H1 (cell line): ENCODE measurements around the gene RPS15. TPM values are rescaled to one million over a fixed set of nuclear protein-coding genes. Genes with fewer than 3 reads are reported as not detected.

Experiments used
- CTCF ChIA-PET: fragments of 300-600 bp; sonication (Branson Sonifier 250); formaldehyde crosslinking; loops from one replicate; lab custom pipeline; 2021; ENCODE audit not compliant: partially characterized antibody; lab: Charles Lee
- POLR2A ChIA-PET: fragments of 300-600 bp; sonication (Branson Sonifier 250); formaldehyde crosslinking; loops from one replicate; lab custom pipeline; 2021; ENCODE audit warnings: inconsistent platforms; ENCODE audit not compliant: partially characterized antibody; lab: Charles Lee
- DNase-seq, 2 experiments: peaks; one replicate each; pipeline versions ENCODE4 v3.0.0 to v3.0.0-alpha.2; 2010 to 2022; ENCODE audit warnings: low spot score in 2 of 2, low read depth in 1 of 2, mixed read lengths in 1 of 2
- FAIRE-seq: peaks from 2 replicates; lab custom pipeline; 2011; peaks lifted over from hg19 to GRCh38; lab: Jason Lieb, UNC
- H2AFZ ChIP-seq: 2 replicates; pipeline ENCODE4 v1.8.1; 2012; ENCODE audit warnings: low read length, inconsistent platforms
- H2AK5ac ChIP-seq: 2 replicates; pipeline ENCODE4 v1.6.1; 2013; ENCODE audit warnings: low read depth, low read length
- H2BK120ac ChIP-seq: replicated peaks from 2 replicates; pipeline ENCODE3; 2013; ENCODE audit warnings: low read depth, low read length, inconsistent platforms
- H2BK12ac ChIP-seq: 2 replicates; pipeline ENCODE4 v1.6.1; 2013; ENCODE audit warnings: low read depth, low read length
- H2BK15ac ChIP-seq: 2 replicates; pipeline ENCODE4 v1.6.1; 2013; ENCODE audit warnings: low read length
- H2BK20ac ChIP-seq: 2 replicates; pipeline ENCODE4 v1.6.1; 2013; ENCODE audit warnings: low read length
- H2BK5ac ChIP-seq: 2 replicates; pipeline ENCODE4 v1.6.1; 2013; ENCODE audit warnings: low read depth, low read length
- H3K14ac ChIP-seq: 2 replicates; pipeline ENCODE4 v1.6.1; 2013; ENCODE audit warnings: inconsistent platforms; ENCODE audit not compliant: insufficient read length
- H3K18ac ChIP-seq: 2 replicates; pipeline ENCODE4 v1.6.1; 2013; ENCODE audit warnings: low read length; ENCODE audit errors: extremely low read depth
- H3K23ac ChIP-seq: 2 replicates; pipeline ENCODE4 v1.6.1; 2013; ENCODE audit warnings: inconsistent platforms; ENCODE audit not compliant: insufficient read length
- H3K23me2 ChIP-seq: 2 replicates; pipeline ENCODE4 v1.6.1; 2013; ENCODE audit warnings: low read depth, low read length
- H3K27ac ChIP-seq: 2 replicates; pipeline ENCODE4 v1.6.1; 2011; ENCODE audit warnings: low read depth, low read length, inconsistent platforms
- H3K27me3 ChIP-seq, 4 experiments: replicated peaks in 1 of 4; 1 replicate in 1 of 4; 2 replicates in 3 of 4; pipeline versions ENCODE4 v1.6.1 to v1.8.1; 2011 to 2013; ENCODE audit warnings: low read length in 3 of 4, mild to moderate bottlenecking in 3 of 4, inconsistent platforms in 2 of 4, mixed read lengths in 2 of 4, moderate library complexity in 1 of 4; ENCODE audit not compliant: control insufficient read depth in 3 of 4, insufficient read depth in 3 of 4; ENCODE audit errors: extremely low read depth in 1 of 4
- H3K36me3 ChIP-seq, 4 experiments: 2 replicates each; pipeline versions ENCODE4 v1.6.1 to v1.8.1; 2011 to 2013; ENCODE audit warnings: mild to moderate bottlenecking in 4 of 4, low read length in 3 of 4, moderate library complexity in 2 of 4, control low read depth in 1 of 4, inconsistent platforms in 1 of 4; ENCODE audit not compliant: insufficient read depth in 4 of 4, control insufficient read depth in 2 of 4
- H3K4ac ChIP-seq: replicated peaks from 2 replicates; pipeline ENCODE3; 2013; ENCODE audit warnings: low read length, low read depth, mixed read lengths, inconsistent platforms; ENCODE audit not compliant: insufficient read length
- H3K4me1 ChIP-seq, 4 experiments: replicated peaks in 1 of 4; 1 replicate in 1 of 4; 2 replicates in 3 of 4; pipeline versions ENCODE4 v1.6.1 to v1.8.1; 2011 to 2013; ENCODE audit warnings: low read length in 3 of 4, inconsistent platforms in 2 of 4, mixed read lengths in 1 of 4; ENCODE audit not compliant: insufficient read depth in 4 of 4, control insufficient read depth in 3 of 4
- H3K4me2 ChIP-seq, 2 experiments: 2 replicates each; pipeline versions ENCODE4 v1.6.1 to v1.8.1; 2011 to 2013; ENCODE audit warnings: low read depth in 2 of 2, low read length in 2 of 2, control low read depth in 1 of 2, inconsistent platforms in 1 of 2, mild to moderate bottlenecking in 1 of 2; ENCODE audit not compliant: insufficient read depth in 1 of 2
- H3K4me3 ChIP-seq, 4 experiments: fragments of 200-600, 300-600 bp in 1 of 4; sonication (generic), shearing (Covaris generic), sonication (Bioruptor Twin) in 1 of 4; 2 replicates each; pipeline versions ENCODE4 v1.5.1 to v1.8.1; 2011 to 2016; ENCODE audit warnings: low read length in 4 of 4, low read depth in 3 of 4, control low read depth in 2 of 4, inconsistent platforms in 2 of 4, mild to moderate bottlenecking in 2 of 4, mixed read lengths in 1 of 4, moderate library complexity in 1 of 4; ENCODE audit not compliant: insufficient read depth in 2 of 4; ENCODE audit errors: extremely low read depth in 1 of 4
- H3K56ac ChIP-seq: replicated peaks from 2 replicates; pipeline ENCODE3; 2013; ENCODE audit warnings: low read depth, mild to moderate bottlenecking, mixed read lengths, low read length, inconsistent platforms; ENCODE audit not compliant: insufficient read length
- H3K79me1 ChIP-seq: 2 replicates; pipeline ENCODE4 v1.6.1; 2013; ENCODE audit warnings: low read depth, low read length, control low read depth
- H3K79me2 ChIP-seq, 2 experiments: 2 replicates each; pipeline versions ENCODE4 v1.6.1 to v1.8.1; 2012 to 2013; ENCODE audit warnings: low read length in 2 of 2, mild to moderate bottlenecking in 2 of 2, inconsistent platforms in 1 of 2; ENCODE audit not compliant: insufficient read depth in 2 of 2, control insufficient read depth in 1 of 2
- H3K9ac ChIP-seq, 4 experiments: replicated peaks in 1 of 4; 1 replicate in 1 of 4; 2 replicates in 3 of 4; pipeline versions ENCODE4 v1.6.1 to v1.8.1; 2011 to 2013; ENCODE audit warnings: low read depth in 3 of 4, low read length in 3 of 4, control low read depth in 2 of 4, mild to moderate bottlenecking in 2 of 4, moderate library complexity in 2 of 4, inconsistent platforms in 1 of 4; ENCODE audit errors: extremely low read depth in 1 of 4
- H3K9me3 ChIP-seq, 2 experiments: 2 replicates each; pipeline versions ENCODE4 v1.6.1 to v1.8.1; 2012 to 2013; ENCODE audit warnings: mild to moderate bottlenecking in 2 of 2, moderate library complexity in 2 of 2, control low read depth in 1 of 2, inconsistent platforms in 1 of 2, low read depth in 1 of 2, low read length in 1 of 2, mixed read lengths in 1 of 2; ENCODE audit not compliant: insufficient read depth in 2 of 2
- H4K20me1 ChIP-seq, 2 experiments: replicated peaks in 1 of 2; 2 replicates each; pipeline versions ENCODE3 to v1.8.1; 2011 to 2013; ENCODE audit warnings: inconsistent platforms in 2 of 2, low read length in 2 of 2, mild to moderate bottlenecking in 1 of 2; ENCODE audit not compliant: insufficient read depth in 2 of 2, control insufficient read depth in 1 of 2
- H4K5ac ChIP-seq: 2 replicates; pipeline ENCODE4 v1.6.1; 2013; ENCODE audit warnings: low read length, low read depth, mixed read lengths, inconsistent platforms; ENCODE audit not compliant: insufficient read length
- H4K8ac ChIP-seq: 2 replicates; pipeline ENCODE4 v1.8.0; 2013; ENCODE audit warnings: mild to moderate bottlenecking, moderate library complexity, low read length, inconsistent platforms; ENCODE audit not compliant: insufficient read depth; ENCODE audit errors: extremely low read depth
- H4K91ac ChIP-seq: replicated peaks from 2 replicates; pipeline ENCODE3; 2013; ENCODE audit warnings: low read length, mixed read lengths, inconsistent platforms; ENCODE audit not compliant: insufficient read length
- CTBP2 ChIP-seq: IDR thresholded peaks from 2 replicates; pipeline ENCODE4 v1.7.0; 2011; ENCODE audit warnings: borderline replicate concordance, mild to moderate bottlenecking, moderate library complexity, mixed read lengths, low read length; ENCODE audit not compliant: insufficient read depth, insufficient read length
- GTF2F1 ChIP-seq: IDR thresholded peaks from 2 replicates; pipeline ENCODE4 v1.6.1; 2012; ENCODE audit warnings: low read depth, low read length, improper control_type of control experiment, borderline replicate concordance
- HDAC6 ChIP-seq: IDR thresholded peaks from one replicate; pipeline ENCODE4 v1.7.1; 2012; ENCODE audit warnings: low read depth, mild to moderate bottlenecking, inconsistent platforms, low read length, moderate library complexity
- PHF8 ChIP-seq: fragments of 200-600 bp; sonication (generic); conservative IDR thresholded peaks from 2 replicates; pipeline ENCODE4 v1.7.1; 2012; ENCODE audit warnings: low read depth, mild to moderate bottlenecking, inconsistent platforms, low read length, moderate library complexity
- RFX5 ChIP-seq: IDR thresholded peaks from 2 replicates; pipeline ENCODE4 v1.6.1; 2011; ENCODE audit warnings: low read depth, low read length, improper control_type of control experiment, borderline replicate concordance
- SAP30 ChIP-seq: fragments of 300-600 bp; sonication (generic); IDR thresholded peaks from 2 replicates; pipeline ENCODE4 v1.7.1; 2012; ENCODE audit warnings: low read length, moderate library complexity, mild to moderate bottlenecking, inconsistent platforms; ENCODE audit not compliant: insufficient read depth, insufficient replicate concordance
- TBP ChIP-seq: IDR thresholded peaks from 2 replicates; pipeline ENCODE4 v1.6.1; 2011; ENCODE audit warnings: low read depth, low read length, improper control_type of control experiment
- WGBS, 2 experiments: shearing (Covaris generic) in 1 of 2; methylation state at CpG; one replicate each; pipeline versions ENCODE4 v1.1.6 to v1.1.7; 2013 to 2015; ENCODE audit warnings: low lambda C conversion rate in 2 of 2, mixed read lengths in 2 of 2, inconsistent platforms in 1 of 2, low coverage in 1 of 2, missing lambda C conversion rate in 1 of 2; ENCODE audit not compliant: insufficient replicate concordance in 2 of 2, insufficient coverage in 1 of 2, insufficient read length in 1 of 2; ENCODE audit errors: extremely low coverage in 1 of 2, missing lambda C conversion rate in 1 of 2; 5-methylcytosine and 5-hydroxymethylcytosine counted together
- polyA plus RNA-seq, 7 experiments: library from polyadenylated mRNA; depleted of rRNA in 3 of 7; stranded (reverse) in 5 of 7; unstranded in 2 of 7; fragments of >200 nt in 5 of 7; fragments of 200-250 nt in 2 of 7; gene quantifications; 1 replicate in 5 of 7; 2 replicates in 1 of 7; 4 replicates in 1 of 7; pipeline versions ENCODE4 v1.2.1 to v1.2.3, GENCODE V29; 2011 to 2013; ENCODE audit warnings: missing spikeins in 2 of 7, mixed read lengths in 2 of 7
- total RNA-seq: library from RNA; stranded (reverse); fragmentation: NEBNext Ultra II Directional; extraction: Animal tissue kit (Norgen Biotek cat#: 25700); gene quantifications from 2 replicates; pipeline ENCODE4 v1.2.1, GENCODE V29; 2021

Gene RPS15
- total and polyA plus RNA-seq, 2 of the 8 experiments (the other 6 are each of a cell fraction or from before 2014, with no cell fraction given) = 1,562 to 3,890 TPM

DNA sequence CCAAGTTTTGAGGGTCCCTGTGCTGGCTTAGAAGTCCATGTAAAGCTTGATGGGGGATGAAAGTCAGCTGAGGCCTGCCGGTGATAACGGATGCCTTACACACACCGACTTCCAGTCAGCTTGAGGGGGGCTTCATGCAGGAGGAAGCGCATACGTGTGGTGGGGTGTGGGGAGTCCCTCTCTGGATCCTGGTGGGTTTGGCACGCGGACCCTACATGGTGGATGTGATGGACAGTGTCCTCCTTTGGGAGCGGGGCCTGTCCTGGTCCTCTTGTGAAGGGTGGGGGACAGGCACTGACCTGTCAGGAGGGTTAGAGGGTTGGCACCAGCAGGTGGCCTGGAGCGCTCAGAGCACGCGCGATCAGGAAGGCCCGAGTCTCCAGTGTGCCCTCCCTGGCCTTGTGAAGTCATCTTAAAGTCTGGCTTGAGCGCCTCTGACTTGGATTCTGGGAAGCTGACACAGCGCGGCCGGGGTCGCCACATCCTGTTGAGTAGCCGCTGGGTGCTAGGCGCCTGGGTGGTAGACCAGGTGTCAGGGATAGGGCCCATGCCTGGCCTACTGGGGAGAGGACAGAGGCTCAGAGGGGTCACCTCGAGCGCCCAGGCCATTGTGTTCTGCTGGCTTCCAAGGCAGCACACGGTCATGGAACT is 27.9 kb upstream of the RPS15 start:
- H3K4me1 ChIP-seq = peaks cover 2 to 25% (median 18%) of the 10 kb centered on the region in 4 experiments; a peak in 6 of 7 replicates
- CTCF ChIA-PET = interaction anchor here (1.2 to 1.9 kb wide), 2 partner anchors 35 to 99 kb away, joined by 4 read pairs; no protein-coding TSS in a partner anchor
- no peak overlapping the region for H4K91ac ChIP-seq
- DNase-seq = no peak
- H3K27ac ChIP-seq = peak overlapping the region; percentile 37; the same call in 1 of the 2 replicates
- no peak overlapping the region for H4K5ac ChIP-seq
- H2AFZ ChIP-seq = no peak overlapping the region
- H4K20me1 ChIP-seq = peaks cover 52 to 57% of the 10 kb centered on the region in 2 experiments
- no peak overlapping the region for H2BK15ac ChIP-seq
- 0 out of 2 replicates have a peak overlapping the region, but pooled peaks have one; percentile 48 for H2BK5ac ChIP-seq
- H2AK5ac ChIP-seq = no peak overlapping the region
- H3K23ac ChIP-seq = no peak overlapping the region
- H3K56ac ChIP-seq = no peak overlapping the region
- 93% methylated on average over 23 of the region's 23 CpGs; no CpG with 5 or more reads in 1 of the 2 experiments for WGBS, 2 experiments
- no peak overlapping the region for H2BK120ac ChIP-seq
- H3K4me3 ChIP-seq = 0 out of 8 replicates have a peak overlapping the region, but pooled peaks of 1 of the 4 experiments have one; percentile 83
- POLR2A ChIA-PET = interaction anchor here (0.6 to 3.4 kb wide), 9 partner anchors 11 to 141 kb away, joined by 3 to 15 read pairs (median 6); partner anchors contain the start of gene CIRBP
- H3K9ac ChIP-seq = peak overlapping the region in 2 of 4 experiments; percentile 2 to 76; a peak in 1 of 7 replicates
- H3K36me3 ChIP-seq = peaks cover 0 to 4% (median 1%) of the 10 kb centered on the region in 4 experiments; a peak in 5 of 8 replicates
- peak overlapping the region; percentile 85 to 87; a peak in 3 of 4 replicates for H3K4me2 ChIP-seq
- H2BK20ac ChIP-seq = no peak overlapping the region
- H3K79me1 ChIP-seq = peaks cover 15% of the 10 kb centered on the region
- H3K9me3 ChIP-seq = no peaks in the 10 kb centered on the region
- H3K18ac ChIP-seq = no peak overlapping the region
- H2BK12ac ChIP-seq = no peak overlapping the region
- no peak for FAIRE-seq
- H3K23me2 ChIP-seq = peaks cover 10% of the 10 kb centered on the region; the same call in 1 of the 2 replicates
- peaks cover 53 to 74% of the 10 kb centered on the region in 2 experiments for H3K79me2 ChIP-seq
- no peak overlapping the region for H3K14ac ChIP-seq
- H4K8ac ChIP-seq = no peak overlapping the region
- H3K27me3 ChIP-seq = no peaks in the 10 kb centered on the region
- H3K4ac ChIP-seq = no peak overlapping the region
- no peak for TF ChIP-seq CTBP2
- TF ChIP-seq RFX5 = no peak
- TF ChIP-seq SAP30 = no peak
- TF ChIP-seq HDAC6 = no peak
- no peak for TF ChIP-seq PHF8
- no peak for TF ChIP-seq GTF2F1
- TF ChIP-seq TBP = no peak
